ENCODE measurements around the gene MYEOV.

Gene MYEOV

GRCh38 chr11:69263736-69264052, 30.3 kb upstream of the MYEOV start:
- DNase-seq: no peak
- in situ Hi-C loops (cut with MboI; ENCODE audit: low pct_unique_long_range_greater_than_20kb, low sequenced_read_pairs): no loop called here

- in situ Hi-C loops (cut with MboI; ENCODE audit: low pct_unique_long_range_greater_than_20kb, low sequenced_read_pairs): no loop called here
- DNase-seq: no peak
Measured at GRCh38 chr11:69264486-69264885, 29.5 kb upstream of the MYEOV start.

- in situ Hi-C loops (cut with MboI; ENCODE audit: low pct_unique_long_range_greater_than_20kb, low sequenced_read_pairs): no loop called here
Measured at GRCh38 chr11:69265210-69265609, 28.7 kb upstream of the MYEOV start.

GRCh38 chr11:69265911-69266510, 27.9 kb upstream of the MYEOV start:
- no peak for DNase-seq
- in situ Hi-C loops (cut with MboI; ENCODE audit: low pct_unique_long_range_greater_than_20kb, low sequenced_read_pairs): no loop called here

More at GRCh38 chr11:69265210-69265609, 28.7 kb upstream of the MYEOV start:
- DNase-seq: no peak

- in situ Hi-C loops (cut with MboI; ENCODE audit: low pct_unique_long_range_greater_than_20kb, low sequenced_read_pairs): no loop called here
- DNase-seq: no peak
Measured at GRCh38 chr11:69267395-69267805, 26.6 kb upstream of the MYEOV start.

DNA sequence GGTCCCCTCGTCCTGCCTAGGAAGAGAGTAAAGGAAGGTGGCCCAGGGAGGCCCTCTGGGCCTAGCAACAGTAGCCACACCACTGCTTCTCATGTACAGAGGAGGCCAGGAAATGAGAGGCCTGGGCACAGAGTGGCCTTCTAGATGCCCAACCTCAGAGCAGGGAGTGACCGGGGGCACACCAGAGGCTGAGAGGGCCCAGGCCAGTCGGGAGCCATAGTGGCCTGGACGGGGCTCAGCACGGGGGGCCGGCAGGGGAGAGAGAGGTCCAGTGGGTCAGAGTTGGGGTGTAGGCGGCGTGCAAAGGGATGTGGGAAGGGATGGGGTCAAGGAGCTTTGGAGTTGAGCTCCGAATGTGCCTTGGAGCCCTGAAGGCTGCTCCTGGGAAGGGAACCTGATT, 25.0 kb upstream of the MYEOV start:
- in situ Hi-C loops (cut with MboI; ENCODE audit: low pct_unique_long_range_greater_than_20kb, low sequenced_read_pairs): no loop called here
- no peak for DNase-seq

- DNase-seq: no peak
- in situ Hi-C loops (cut with MboI; ENCODE audit: low pct_unique_long_range_greater_than_20kb, low sequenced_read_pairs): no loop called here
Measured at GRCh38 chr11:69269388-69269787, 24.6 kb upstream of the MYEOV start.

GRCh38 chr11:69269926-69270697, 23.8 kb upstream of the MYEOV start:
- in situ Hi-C loops (cut with MboI; ENCODE audit: low pct_unique_long_range_greater_than_20kb, low sequenced_read_pairs): no loop called here
- no peak for DNase-seq

GRCh38 chr11:69270941-69271340, 23.0 kb upstream of the MYEOV start:
- in situ Hi-C loops (cut with MboI; ENCODE audit: low pct_unique_long_range_greater_than_20kb, low sequenced_read_pairs): no loop called here
- DNase-seq: no peak

DNA sequence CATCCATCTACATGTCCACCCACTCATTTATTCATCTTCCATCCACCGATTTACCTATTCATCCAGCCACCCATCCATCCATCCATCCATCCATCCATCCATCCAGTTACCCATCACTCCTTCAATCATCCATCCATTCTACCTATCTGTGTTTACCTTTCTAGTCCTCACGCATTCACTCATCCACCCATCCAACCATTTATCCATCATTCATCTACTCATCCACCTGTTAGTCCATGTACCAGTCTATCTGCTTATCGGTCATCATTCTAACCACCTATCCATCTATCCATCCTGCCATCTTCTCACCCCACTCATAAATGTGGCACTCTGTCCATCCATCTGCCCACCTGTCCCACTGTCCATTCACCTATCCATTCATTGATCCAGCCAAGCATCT, 21.9 kb upstream of the MYEOV start:
- in situ Hi-C loops (cut with MboI; ENCODE audit: low pct_unique_long_range_greater_than_20kb, low sequenced_read_pairs): no loop called here
- no peak for DNase-seq

DNA sequence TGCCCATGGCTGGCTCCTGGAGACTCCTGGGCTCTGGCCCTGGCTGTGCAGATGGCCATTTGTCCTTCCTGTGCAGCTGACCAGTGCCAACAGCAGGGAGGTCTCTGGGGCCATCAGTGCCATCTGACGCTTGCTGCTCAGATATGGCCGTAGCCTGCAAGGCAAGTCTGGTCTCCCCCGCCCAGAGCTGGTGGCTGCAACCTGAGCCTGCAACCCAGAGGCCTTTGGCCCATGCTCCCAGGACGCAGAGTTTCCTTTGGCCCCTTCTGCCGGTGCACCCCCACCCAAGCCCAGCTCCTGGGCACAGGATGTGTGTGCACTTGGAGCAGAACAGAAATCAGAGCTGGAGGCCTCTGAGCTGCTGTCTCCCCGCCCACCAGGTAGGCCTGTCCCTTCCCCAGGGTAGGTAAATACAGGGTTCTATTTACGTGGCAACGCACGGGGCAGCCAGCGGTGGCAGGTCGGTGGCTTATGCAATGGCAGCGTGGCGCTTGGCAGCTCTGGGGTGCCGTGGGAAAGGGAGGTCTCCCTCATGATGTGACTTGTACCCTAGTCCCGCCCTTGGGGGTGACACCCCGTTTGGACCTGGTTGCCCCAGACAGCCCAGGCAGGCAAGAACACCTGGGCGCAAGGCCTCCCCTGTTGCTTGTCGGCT, 21.0 kb upstream of the MYEOV start:
- in situ Hi-C loops (cut with MboI; ENCODE audit: low pct_unique_long_range_greater_than_20kb, low sequenced_read_pairs): no loop called here
- no peak for DNase-seq

- DNase-seq: no peak
- in situ Hi-C loops (cut with MboI; ENCODE audit: low pct_unique_long_range_greater_than_20kb, low sequenced_read_pairs): no loop called here
Measured at GRCh38 chr11:69273571-69273970, 20.4 kb upstream of the MYEOV start.

- in situ Hi-C loops (cut with MboI; ENCODE audit: low pct_unique_long_range_greater_than_20kb, low sequenced_read_pairs): no loop called here
Measured at GRCh38 chr11:69274531-69275016, 19.4 kb upstream of the MYEOV start.

GRCh38 chr11:69275178-69275577, 18.8 kb upstream of the MYEOV start:
- no peak for DNase-seq
- in situ Hi-C loops (cut with MboI; ENCODE audit: low pct_unique_long_range_greater_than_20kb, low sequenced_read_pairs): no loop called here

More at GRCh38 chr11:69274531-69275016, 19.4 kb upstream of the MYEOV start:
- no peak for DNase-seq

DNA sequence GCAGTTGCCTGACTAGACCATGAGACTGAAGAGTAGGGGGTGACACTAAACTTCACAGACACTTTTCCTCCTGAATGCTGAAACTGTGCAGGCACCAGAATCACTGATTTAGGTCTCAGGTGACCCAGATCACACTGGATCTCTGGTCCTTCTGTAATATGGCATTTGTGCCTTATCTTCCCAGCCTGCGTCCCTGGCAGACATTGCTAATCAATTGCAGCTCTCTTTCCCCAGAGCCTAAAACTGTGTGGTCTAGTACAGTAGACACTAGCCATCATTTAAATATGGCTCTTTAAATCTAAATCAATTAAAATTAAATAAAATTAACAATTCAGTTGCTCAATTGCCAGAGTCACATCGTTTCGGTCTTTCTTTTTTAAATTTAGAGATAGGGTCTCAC, 17.8 kb upstream of the MYEOV start:
- in situ Hi-C loops (cut with MboI; ENCODE audit: low pct_unique_long_range_greater_than_20kb, low sequenced_read_pairs): no loop called here
- no peak for DNase-seq

DNA sequence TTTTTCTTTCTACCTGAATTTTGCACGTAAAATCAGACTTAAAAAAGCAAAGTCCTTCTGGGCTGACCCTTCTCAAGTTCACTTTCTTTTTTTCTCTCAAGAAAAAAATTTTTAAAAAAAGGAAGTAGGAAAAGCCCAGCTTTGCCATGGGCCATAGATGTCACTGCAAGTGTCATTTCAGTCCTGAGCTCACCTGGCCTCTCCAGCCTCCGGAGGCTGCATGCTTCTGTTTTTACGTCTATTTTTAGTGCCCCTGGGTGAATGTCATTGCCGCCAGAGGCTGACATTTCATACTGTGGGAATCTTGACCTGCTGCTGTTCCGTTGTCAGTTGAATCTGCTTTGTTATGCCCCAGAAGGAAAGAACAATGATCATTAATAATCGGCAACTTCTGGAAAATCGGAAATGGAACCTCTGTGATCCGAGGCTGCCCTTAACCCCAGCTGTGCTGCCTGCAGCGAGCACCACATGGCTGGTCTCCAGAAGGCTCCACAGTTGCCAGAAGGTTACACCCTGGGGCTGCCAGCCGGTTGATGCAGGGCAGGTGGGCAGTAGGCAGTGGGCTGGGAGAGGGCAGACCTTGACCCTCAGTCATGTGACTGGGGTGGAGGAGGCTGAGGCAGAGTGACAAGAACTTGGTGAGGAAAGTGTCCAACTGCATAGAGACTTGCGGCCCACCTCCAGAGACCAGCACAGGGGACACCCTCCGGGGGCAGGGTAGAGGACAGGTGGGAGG, 16.7 kb upstream of the MYEOV start:
- in situ Hi-C loops (cut with MboI; ENCODE audit: low pct_unique_long_range_greater_than_20kb, low sequenced_read_pairs): no loop called here
- no peak for DNase-seq

- in situ Hi-C loops (cut with MboI; ENCODE audit: low pct_unique_long_range_greater_than_20kb, low sequenced_read_pairs): no loop called here
- no peak for DNase-seq
Measured at GRCh38 chr11:69278091-69278867, 15.7 kb upstream of the MYEOV start.

GRCh38 chr11:69280451-69280850, 13.5 kb upstream of the MYEOV start:
- DNase-seq: no peak
- in situ Hi-C loops (cut with MboI; ENCODE audit: low pct_unique_long_range_greater_than_20kb, low sequenced_read_pairs): no loop called here

GRCh38 chr11:69280994-69281393, 13.0 kb upstream of the MYEOV start:
- no peak for DNase-seq
- in situ Hi-C loops (cut with MboI; ENCODE audit: low pct_unique_long_range_greater_than_20kb, low sequenced_read_pairs): no loop called here
